GM21367 (cell line): ENCODE data around the gene GPRIN2.

Experiments used
- ATAC-seq: cut with Tn5 transposase; IDR thresholded peaks from one replicate; pipeline ENCODE4 v1.9.1; 2021; ENCODE audit not compliant: unreplicated experiment

Gene GPRIN2

GRCh38 chr10:46549171-46550075 is 7.0 kb downstream of the GPRIN2 start:
- ATAC-seq, result no peak

- no peak for ATAC-seq
Observed at GRCh38 chr10:46548498-46549090, 7.9 kb downstream of the GPRIN2 start.

GRCh38 chr10:46547541-46548497 is 8.6 kb downstream of the GPRIN2 start:
- ATAC-seq, result no peak

GRCh38 chr10:46546591-46547540 is 9.6 kb downstream of the GPRIN2 start:
- ATAC-seq, result no peak

- ATAC-seq, result no peak
Observed at GRCh38 chr10:46545861-46546590, 10.4 kb downstream of the GPRIN2 start.

GRCh38 chr10:46544989-46545791 is 11.3 kb downstream of the GPRIN2 start:
- ATAC-seq, result no peak

GRCh38 chr10:46543466-46544377 is 12.7 kb downstream of the GPRIN2 start:
- ATAC-seq, result no peak

GRCh38 chr10:46542567-46543465 is 13.6 kb downstream of the GPRIN2 start:
- no peak for ATAC-seq

GRCh38 chr10:46541735-46542566 is 14.5 kb downstream of the GPRIN2 start:
- no peak for ATAC-seq

- no peak for ATAC-seq
Observed at GRCh38 chr10:46541017-46541661, 15.3 kb downstream of the GPRIN2 start.

GRCh38 chr10:46540412-46541016 is 15.9 kb downstream of the GPRIN2 start:
- ATAC-seq, result no peak

- ATAC-seq, result no peak
Observed at GRCh38 chr10:46539596-46540411, 16.7 kb downstream of the GPRIN2 start.

GRCh38 chr10:46538717-46539426 is 17.6 kb downstream of the GPRIN2 start:
- no peak for ATAC-seq
